NCI-H2171 treated with DMSO at 0.1 percent for 48 hours (cell line): ENCODE measurements around the gene SCAANT1.

Experiments
- DNase-seq: peaks from one replicate; lab custom pipeline; 2025; lab: John Stamatoyannopoulos, UW

Gene SCAANT1

DNA sequence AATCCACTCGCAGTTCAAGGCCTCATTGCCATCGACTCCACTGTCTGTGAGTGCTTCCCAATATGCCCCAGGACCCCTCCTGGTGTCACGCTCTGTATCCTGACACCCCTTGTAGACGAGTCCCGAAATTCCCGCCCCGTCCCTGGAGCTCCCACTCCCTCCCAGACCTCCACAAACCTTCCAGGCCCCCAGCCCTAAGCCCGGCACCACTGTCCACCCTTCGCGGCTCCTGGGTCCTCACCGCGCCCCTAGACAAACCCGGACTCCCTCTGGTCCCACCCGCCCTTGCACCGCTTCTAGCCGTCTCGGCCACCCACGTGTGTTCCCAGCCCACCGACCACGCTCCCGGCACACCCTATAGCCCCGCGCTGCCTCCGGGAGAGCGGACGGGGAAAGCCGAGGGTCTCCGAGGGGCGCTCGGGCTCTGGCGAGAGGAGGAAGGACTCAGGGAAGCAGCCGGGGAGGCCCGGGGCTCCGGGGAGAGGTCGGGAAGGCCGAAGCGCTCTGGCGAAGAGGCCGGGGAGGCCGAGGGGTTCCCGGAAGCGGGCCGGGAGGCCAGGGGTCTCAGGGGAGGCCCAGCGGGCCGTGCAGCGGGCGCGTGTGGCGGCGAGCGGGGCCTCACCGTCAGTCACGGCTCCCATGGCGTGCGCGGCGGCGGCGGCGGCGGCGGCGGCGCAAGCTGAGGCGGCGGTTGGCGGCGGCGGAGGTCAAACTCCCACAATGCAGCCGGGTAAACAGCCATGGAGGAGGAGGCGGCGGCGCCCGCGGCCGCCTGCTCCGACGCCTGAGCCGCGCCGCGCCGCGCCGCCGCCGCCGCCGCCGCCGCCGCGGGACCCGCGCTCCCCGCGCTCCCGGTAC is 48.8 kb downstream of the SCAANT1 start, which contains the start of the genes ATXN7 and THOC7:
Gene ATXN7, plus strand, starts transcription at position 718 of the 858 bp plus-strand sequence. CDS start 48,732 bp downstream, outside the sequence.
Gene THOC7, minus strand, starts transcription at position 656 of the 858 bp plus-strand sequence. Its CDS starts 15 bp downstream, at position 641.
- DNase-seq: peak; percentile 11

- no peak for DNase-seq
Measured at GRCh38 chr3:63862804-63863149, 49.4 kb downstream of the SCAANT1 start.
